AG09309 (cell line): Measurements from ENCODE around the gene S100P.

Experiments
- DNase-seq: peaks from one replicate; pipeline ENCODE4 v3.0.0-alpha.2; 2010; ENCODE audit warnings: low read depth
- H3K4me3 ChIP-seq: 2 replicates; pipeline ENCODE4 v1.5.1; 2011; ENCODE audit warnings: mild to moderate bottlenecking, low read depth, low read length, moderate library complexity; ENCODE audit not compliant: control insufficient read depth
- TF ChIP-seq, protein P1 (sequence below): IDR thresholded peaks from 2 replicates; pipeline ENCODE4 v1.5.1; 2011; ENCODE audit warnings: mild to moderate bottlenecking, low read depth, low read length, inconsistent platforms; ENCODE audit not compliant: insufficient read depth, control insufficient read depth; ENCODE audit errors: missing control alignments

Gene S100P

GRCh38 chr4:6673660-6674499 lies 19.8 kb upstream of the S100P start:
- peak; percentile 86 for DNase-seq
- peak overlapping the region; percentile 64 for H3K4me3 ChIP-seq

GRCh38 chr4:6674500-6675149 lies 19.1 kb upstream of the S100P start:
- TF ChIP-seq, protein P1, sequence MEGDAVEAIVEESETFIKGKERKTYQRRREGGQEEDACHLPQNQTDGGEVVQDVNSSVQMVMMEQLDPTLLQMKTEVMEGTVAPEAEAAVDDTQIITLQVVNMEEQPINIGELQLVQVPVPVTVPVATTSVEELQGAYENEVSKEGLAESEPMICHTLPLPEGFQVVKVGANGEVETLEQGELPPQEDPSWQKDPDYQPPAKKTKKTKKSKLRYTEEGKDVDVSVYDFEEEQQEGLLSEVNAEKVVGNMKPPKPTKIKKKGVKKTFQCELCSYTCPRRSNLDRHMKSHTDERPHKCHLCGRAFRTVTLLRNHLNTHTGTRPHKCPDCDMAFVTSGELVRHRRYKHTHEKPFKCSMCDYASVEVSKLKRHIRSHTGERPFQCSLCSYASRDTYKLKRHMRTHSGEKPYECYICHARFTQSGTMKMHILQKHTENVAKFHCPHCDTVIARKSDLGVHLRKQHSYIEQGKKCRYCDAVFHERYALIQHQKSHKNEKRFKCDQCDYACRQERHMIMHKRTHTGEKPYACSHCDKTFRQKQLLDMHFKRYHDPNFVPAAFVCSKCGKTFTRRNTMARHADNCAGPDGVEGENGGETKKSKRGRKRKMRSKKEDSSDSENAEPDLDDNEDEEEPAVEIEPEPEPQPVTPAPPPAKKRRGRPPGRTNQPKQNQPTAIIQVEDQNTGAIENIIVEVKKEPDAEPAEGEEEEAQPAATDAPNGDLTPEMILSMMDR, result peak; percentile 45
- DNase-seq, result no peak
- H3K4me3 ChIP-seq, result peak overlapping the region; percentile 64

More at GRCh38 chr4:6673660-6674499, 19.8 kb upstream of the S100P start:
- TF ChIP-seq, protein P1, result no peak

GRCh38 chr4:6676722-6677558 lies 16.7 kb upstream of the S100P start:
- no peak for DNase-seq
- TF ChIP-seq, protein P1, result no peak
- H3K4me3 ChIP-seq, result no peak overlapping the region

- no peak overlapping the region for H3K4me3 ChIP-seq
- DNase-seq, result no peak
- TF ChIP-seq, protein P1, result no peak
Measured at GRCh38 chr4:6680372-6681034, 13.2 kb upstream of the S100P start.

GRCh38 chr4:6681191-6681590 lies 12.5 kb upstream of the S100P start:
- no peak for DNase-seq
- TF ChIP-seq, protein P1, result peak; percentile 20
- no peak overlapping the region for H3K4me3 ChIP-seq

DNA sequence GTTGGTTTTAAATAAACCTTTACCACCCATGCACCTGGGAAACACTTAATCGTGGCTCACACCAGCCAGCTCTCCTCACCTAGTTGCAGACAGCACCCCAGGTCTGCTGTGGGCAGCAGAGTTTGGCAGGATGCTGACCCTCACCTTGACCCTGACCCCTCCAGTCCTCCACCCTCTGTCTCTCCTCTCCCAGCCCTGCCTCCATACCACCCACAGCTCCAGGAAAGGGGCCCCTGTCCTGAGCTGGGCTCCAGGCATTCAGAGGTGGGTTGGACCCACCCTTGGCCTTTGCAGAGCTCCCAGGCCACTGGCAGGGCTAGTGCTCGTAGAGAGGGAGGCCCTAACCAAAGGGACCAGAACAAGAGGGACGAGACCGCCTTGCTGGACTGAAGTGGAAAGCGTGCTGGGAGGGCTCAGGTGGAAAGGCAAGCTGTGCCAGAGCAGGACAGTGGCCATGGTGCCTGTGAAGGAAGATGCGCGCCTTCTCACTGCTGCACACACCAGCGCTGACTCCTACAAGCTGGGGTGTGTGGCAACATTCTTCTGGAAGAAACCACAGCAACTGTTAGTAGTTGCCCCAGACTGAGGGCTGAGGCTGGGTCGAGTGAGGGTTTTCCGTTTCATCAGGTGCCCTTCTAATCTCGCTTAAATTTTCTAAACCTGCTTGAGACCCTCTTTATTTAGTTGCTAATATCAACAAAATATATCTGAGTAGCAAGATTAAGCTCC lies 10.7 kb upstream of the S100P start:
- no peak overlapping the region for H3K4me3 ChIP-seq
- TF ChIP-seq, protein P1, result no peak
- no peak for DNase-seq
